SH-SY5Y (cell line): ENCODE results near the gene ADAMTSL1.

Source experiments
- GATA2 ChIP-seq: IDR thresholded peaks from 2 replicates; pipeline ENCODE4 v1.6.1; 2011; ENCODE audit warnings: mild to moderate bottlenecking, low read depth, low read length
- GATA3 ChIP-seq: IDR thresholded peaks from 2 replicates; pipeline ENCODE4 v1.6.1; 2011; ENCODE audit warnings: low read depth, mild to moderate bottlenecking, low read length, moderate library complexity

DNA sequence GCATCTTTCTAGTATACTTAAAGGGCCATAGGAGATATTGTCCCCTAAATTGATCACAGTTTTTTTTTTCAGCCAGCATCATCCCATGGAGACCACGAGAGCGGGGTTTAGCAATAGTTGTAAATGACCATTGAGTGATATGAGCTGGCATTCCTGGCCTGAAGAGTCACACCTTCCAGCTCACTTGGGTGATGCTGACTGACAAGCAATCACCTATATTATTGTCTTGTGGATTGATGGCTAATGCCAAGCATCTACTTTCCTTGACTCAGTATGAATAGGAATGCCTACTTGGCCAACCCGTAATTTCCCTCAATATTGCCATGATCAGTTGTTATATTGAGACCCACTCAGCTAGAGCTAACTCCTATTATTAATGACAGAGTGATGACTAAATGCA is 70.5 kb downstream of the ADAMTSL1 start:
- no peak for TF ChIP-seq GATA2
- TF ChIP-seq GATA3, result no peak
